Muscle layer of duodenum (tissue), 2 donors: ENCODE measurements around the gene IGFBP6.

Experiments used
- H3K27ac ChIP-seq: one replicate; pipeline ENCODE4 v1.7.0; 2013; ENCODE audit warnings: mild to moderate bottlenecking, low read length
- H3K27me3 ChIP-seq: one replicate; pipeline ENCODE4 v1.7.0; 2013; ENCODE audit warnings: low read depth, mild to moderate bottlenecking, control low read depth, low read length
- H3K36me3 ChIP-seq, 2 donors: one replicate each; pipeline ENCODE4 v1.7.0; 2013; ENCODE audit warnings: low read length in 2 of 2, control low read depth in 1 of 2, mild to moderate bottlenecking in 1 of 2; ENCODE audit not compliant: insufficient read depth in 2 of 2, control insufficient read depth in 1 of 2
- H3K4me1 ChIP-seq, 2 donors: one replicate each; pipeline ENCODE4 v1.7.0; 2013; ENCODE audit warnings: low read length in 2 of 2, mild to moderate bottlenecking in 2 of 2, control low read depth in 1 of 2, moderate library complexity in 1 of 2; ENCODE audit not compliant: insufficient read depth in 2 of 2, control insufficient read depth in 1 of 2
- H3K4me3 ChIP-seq, 2 donors: one replicate each; pipeline ENCODE4 v1.7.0; 2013; ENCODE audit warnings: low read length in 2 of 2, low read depth in 1 of 2, mild to moderate bottlenecking in 1 of 2
- H3K9me3 ChIP-seq, 2 donors: one replicate each; pipeline ENCODE4 v1.7.0; 2013; ENCODE audit warnings: low read length in 2 of 2, control low read depth in 1 of 2, mild to moderate bottlenecking in 1 of 2; ENCODE audit not compliant: control insufficient read depth in 1 of 2
- donor health status: healthy.

The IGFBP6 gene

DNA sequence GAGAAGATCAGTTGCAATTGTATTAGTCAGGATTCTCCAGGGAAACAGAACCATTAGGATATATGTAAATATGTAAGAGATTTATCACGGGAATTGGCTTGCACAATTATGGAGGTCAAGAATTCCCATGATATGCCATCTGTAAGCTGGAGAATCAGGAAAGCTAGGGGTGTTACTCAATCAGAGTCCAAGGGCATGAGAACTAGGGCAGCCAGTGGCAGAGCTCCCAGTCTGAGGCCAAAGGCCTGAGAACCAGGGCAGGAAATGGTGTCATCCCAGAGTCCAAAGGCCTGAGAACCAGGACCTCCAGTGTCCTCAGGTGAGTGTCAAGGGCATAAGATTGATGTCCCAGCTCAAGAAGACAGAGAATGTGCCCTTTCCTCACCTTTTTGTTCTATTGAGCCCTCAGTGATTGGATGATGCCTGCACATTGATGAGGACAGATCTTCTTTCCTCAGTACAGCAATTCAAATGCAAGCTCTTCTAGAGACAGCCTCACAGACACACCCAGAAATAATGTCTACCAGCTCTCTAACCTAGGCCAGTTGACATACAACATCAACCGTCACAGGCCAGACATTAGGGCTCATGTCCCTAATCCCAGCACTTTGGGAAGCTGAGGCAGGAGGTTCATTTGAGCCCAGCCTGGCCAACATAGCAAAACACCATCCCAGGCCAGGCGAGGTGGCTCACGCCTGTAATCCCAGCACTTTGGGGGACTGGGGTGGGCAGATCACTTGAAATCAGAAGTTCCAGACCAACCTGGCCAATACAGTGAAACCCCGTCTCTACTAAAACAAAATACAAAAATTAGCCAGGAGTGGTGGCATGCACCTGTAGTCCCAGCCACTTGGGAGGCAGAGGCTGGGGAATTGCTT, 48.2 kb downstream of the IGFBP6 start:
- Histone ChIP-seq H3K4me3 (no peak overlapping the region), H3K27me3 (no peaks in the 10 kb centered on the region), H3K9me3 (no peaks in the 10 kb centered on the region), H3K27ac (no peak overlapping the region), H3K36me3 (no peaks in the 10 kb centered on the region), H3K4me1 (no peaks in the 10 kb centered on the region)

DNA sequence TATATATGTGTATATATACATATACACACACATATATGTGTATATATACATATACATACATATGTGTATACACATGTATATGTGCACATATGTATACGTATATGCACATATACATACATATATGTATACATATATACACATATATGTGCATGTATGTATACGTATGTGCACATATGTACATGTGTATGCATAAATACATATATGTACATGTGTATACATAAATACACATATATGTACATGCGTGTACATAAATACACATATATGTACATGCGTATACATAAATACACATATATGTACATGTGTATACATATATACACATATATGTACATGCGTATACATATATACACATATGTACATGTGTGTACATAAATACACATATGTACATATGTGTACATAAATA, 49.7 kb downstream of the IGFBP6 start:
- Histone ChIP-seq H3K27me3 (no peaks in the 10 kb centered on the region), H3K9me3 (no peaks in the 10 kb centered on the region), H3K4me3 (no peak overlapping the region), H3K36me3 (no peaks in the 10 kb centered on the region), H3K27ac (no peak overlapping the region), H3K4me1 (no peaks in the 10 kb centered on the region)

DNA sequence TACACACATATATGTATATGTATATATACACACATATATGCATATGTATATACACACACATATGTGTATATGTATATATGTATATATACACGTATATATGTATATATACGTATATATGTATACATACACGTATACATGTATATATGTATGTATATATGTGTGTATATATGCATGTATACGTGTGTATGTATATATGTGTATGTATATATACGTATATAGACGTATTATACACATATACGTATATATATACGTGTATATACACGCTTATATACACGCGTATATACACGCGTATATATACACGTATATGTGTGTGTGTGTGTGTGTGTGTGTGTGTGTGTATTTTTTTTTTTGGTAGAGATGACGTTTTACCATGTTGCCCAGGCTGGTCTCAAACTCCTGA, 50.2 kb downstream of the IGFBP6 start:
- H3K4me1 ChIP-seq, result no peaks in the 10 kb centered on the region
- no peaks in the 10 kb centered on the region for H3K9me3 ChIP-seq
- H3K4me3 ChIP-seq, result no peak overlapping the region
- no peak overlapping the region for H3K27ac ChIP-seq
- no peaks in the 10 kb centered on the region for H3K36me3 ChIP-seq
- H3K27me3 ChIP-seq, result no peaks in the 10 kb centered on the region

DNA sequence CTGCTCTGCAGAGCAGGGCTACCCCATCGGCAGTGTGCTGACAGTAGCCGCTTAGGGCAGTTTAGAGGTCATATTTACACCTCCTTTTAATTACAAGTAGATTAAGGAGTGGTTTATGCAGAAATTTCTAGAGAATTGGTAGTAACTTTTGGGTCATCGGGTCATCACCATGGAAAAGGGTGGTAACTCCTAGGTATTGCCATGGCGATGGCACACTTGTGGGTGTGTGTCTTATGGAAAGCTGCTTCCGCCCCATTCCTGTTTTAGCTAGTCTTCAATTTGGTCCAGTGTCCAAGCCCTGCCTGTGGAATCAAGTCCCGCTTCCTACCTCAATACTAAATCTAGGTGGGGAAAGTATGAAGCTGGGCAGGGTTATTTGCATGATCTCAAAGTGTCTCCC, 53.6 kb downstream of the IGFBP6 start:
- Histone ChIP-seq H3K4me1 (no peaks in the 10 kb centered on the region), H3K36me3 (no peaks in the 10 kb centered on the region), H3K9me3 (no peaks in the 10 kb centered on the region), H3K4me3 (no peak overlapping the region), H3K27me3 (no peaks in the 10 kb centered on the region), H3K27ac (no peak overlapping the region)
